Ishikawa (cell line): ENCODE results near the gene RAI14.

ENCODE experiments used
- CEBPB ChIP-seq: IDR thresholded peaks from 2 replicates; pipeline ENCODE4 v1.6.1; 2012
- CREB1 ChIP-seq: IDR thresholded peaks from 2 replicates; pipeline ENCODE4 v1.6.1; 2012; ENCODE audit warnings: low read depth
- EGR1 ChIP-seq: IDR thresholded peaks from 2 replicates; pipeline ENCODE4 v1.6.1; 2012
- EP300 ChIP-seq: IDR thresholded peaks from 2 replicates; pipeline ENCODE4 v1.6.1; 2012; ENCODE audit warnings: borderline replicate concordance
- FOXM1 ChIP-seq: IDR thresholded peaks from 2 replicates; pipeline ENCODE4 v1.6.1; 2012; ENCODE audit warnings: low read depth, borderline replicate concordance
- MAX ChIP-seq: IDR thresholded peaks from 2 replicates; pipeline ENCODE4 v1.6.1; 2012
- NFIC ChIP-seq: IDR thresholded peaks from 2 replicates; pipeline ENCODE4 v1.6.1; 2012
- RAD21 ChIP-seq: IDR thresholded peaks from 2 replicates; pipeline ENCODE4 v1.6.1; 2012; ENCODE audit warnings: low read depth
- REST ChIP-seq: IDR thresholded peaks from 2 replicates; pipeline ENCODE4 v1.6.1; 2012; ENCODE audit warnings: low read depth, mild to moderate bottlenecking
- TAF1 ChIP-seq: IDR thresholded peaks from 2 replicates; pipeline ENCODE4 v1.6.1; 2012; ENCODE audit warnings: low read depth, mild to moderate bottlenecking
- TCF12 ChIP-seq: IDR thresholded peaks from 2 replicates; pipeline ENCODE4 v1.6.1; 2012; ENCODE audit warnings: low read depth
- TEAD4 ChIP-seq: IDR thresholded peaks from 2 replicates; pipeline ENCODE4 v1.6.1; 2012
- YY1 ChIP-seq: IDR thresholded peaks from 2 replicates; pipeline ENCODE4 v1.6.1; 2012; ENCODE audit warnings: low read depth
- ZBTB7A ChIP-seq: IDR thresholded peaks from 2 replicates; pipeline ENCODE4 v1.6.1; 2012; ENCODE audit warnings: low read depth
- TF ChIP-seq, protein P1 (sequence below): IDR thresholded peaks from 2 replicates; pipeline ENCODE4 v1.6.1; 2012

Gene RAI14

DNA sequence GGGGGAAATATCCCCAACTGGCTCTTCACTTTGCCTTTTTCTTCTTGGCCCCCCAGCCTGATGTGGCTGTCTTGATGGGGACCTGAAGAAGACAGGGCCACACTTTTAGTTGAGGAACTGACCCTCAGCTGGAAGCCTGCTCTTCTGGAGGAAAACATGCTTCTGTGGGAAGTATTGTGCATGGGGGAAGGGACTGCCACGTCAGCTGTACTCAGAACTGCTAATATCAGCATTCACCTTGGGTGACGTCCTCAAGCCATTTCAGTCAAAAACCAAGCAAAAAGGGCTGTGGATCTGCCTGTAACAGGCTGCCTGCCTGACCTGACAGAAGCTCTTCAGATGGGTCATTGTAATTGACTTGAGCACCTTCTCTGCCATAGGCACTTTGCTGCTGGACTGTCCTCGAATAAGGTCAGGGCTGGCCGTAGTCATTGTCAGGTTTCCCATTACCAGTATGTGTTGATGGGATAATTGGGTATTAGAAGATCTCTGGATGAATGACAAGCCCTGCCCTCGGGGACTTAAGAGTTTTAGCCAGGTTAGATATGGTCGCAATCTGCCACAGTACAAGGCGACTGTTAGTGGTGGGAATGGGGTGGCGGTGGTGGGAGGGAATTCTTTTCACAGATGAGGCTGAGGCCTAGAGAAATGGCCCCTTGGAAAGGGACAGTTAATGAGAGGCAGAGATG lies 10.4 kb downstream of the RAI14 start:
- TF ChIP-seq ZBTB7A (no peak), CEBPB (no peak)
- TF ChIP-seq, protein P1, sequence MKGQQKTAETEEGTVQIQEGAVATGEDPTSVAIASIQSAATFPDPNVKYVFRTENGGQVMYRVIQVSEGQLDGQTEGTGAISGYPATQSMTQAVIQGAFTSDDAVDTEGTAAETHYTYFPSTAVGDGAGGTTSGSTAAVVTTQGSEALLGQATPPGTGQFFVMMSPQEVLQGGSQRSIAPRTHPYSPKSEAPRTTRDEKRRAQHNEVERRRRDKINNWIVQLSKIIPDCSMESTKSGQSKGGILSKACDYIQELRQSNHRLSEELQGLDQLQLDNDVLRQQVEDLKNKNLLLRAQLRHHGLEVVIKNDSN, result no peak

GRCh38 chr5:34667705-34668104 lies 11.6 kb downstream of the RAI14 start:
- no peak for TF ChIP-seq NFIC
- no peak for TF ChIP-seq EP300
- TF ChIP-seq CREB1, result no peak
- TF ChIP-seq CEBPB, result no peak
- no peak for TF ChIP-seq YY1
- TF ChIP-seq TAF1, result no peak
- no peak for TF ChIP-seq REST
- no peak for TF ChIP-seq MAX
- no peak for TF ChIP-seq TCF12
- no peak for TF ChIP-seq EGR1
- TF ChIP-seq ZBTB7A, result no peak
- TF ChIP-seq RAD21, result no peak
- TF ChIP-seq TEAD4, result no peak
- TF ChIP-seq, protein P1, result no peak
- TF ChIP-seq FOXM1, result no peak

DNA sequence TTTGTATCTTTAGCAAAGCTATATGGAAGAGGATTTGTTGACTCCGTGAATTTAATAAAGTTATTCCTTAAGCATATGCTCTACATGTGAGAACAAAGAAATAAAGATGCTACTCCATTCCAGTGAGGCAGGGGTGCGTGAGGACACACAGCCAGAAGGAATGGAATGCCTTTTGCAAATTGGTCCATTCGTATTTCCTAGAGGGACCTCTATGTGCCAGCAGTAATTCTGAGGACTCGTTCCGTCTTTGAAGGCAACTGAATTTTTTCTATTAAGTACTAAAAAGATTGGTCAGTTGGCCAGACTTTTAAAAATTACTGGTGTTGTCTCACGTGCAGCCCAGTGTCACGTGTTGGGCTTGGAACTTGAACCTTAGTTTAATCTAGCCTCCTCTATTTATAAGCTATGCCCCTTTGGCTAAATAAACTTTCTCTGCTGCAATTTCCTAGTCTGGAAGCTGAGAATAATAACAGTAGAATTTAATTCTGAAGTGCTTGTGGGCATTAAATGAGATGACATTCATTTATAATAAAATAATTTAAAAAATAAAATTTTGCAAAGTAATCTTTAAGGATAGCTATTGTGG lies 13.9 kb downstream of the RAI14 start:
- TF ChIP-seq REST (no peak), TAF1 (no peak), CEBPB (no peak), ZBTB7A (no peak), TCF12 (no peak)

DNA sequence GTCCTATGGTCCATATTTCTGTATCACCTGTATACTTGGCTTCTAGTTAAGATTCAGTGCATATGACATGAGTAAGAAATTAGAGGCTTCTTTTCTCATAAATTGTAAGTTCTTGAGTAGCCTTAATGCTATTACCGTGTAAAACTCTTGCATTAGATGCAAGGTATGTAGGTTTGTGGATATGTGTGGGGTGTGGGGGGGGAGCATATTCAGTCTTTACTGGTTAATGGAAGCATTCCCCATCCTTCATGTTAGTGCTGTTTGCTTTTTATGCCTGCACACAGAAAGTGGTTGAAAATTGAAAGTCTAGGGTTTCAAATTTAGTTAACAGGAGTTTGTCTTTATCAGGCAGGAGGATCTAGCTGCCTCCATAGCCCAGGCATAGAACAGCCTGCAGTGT lies 16.1 kb downstream of the RAI14 start:
- TF ChIP-seq CREB1 (no peak), RAD21 (no peak), TCF12 (no peak), MAX (no peak), ZBTB7A (no peak)

- TF ChIP-seq EGR1 (no peak), MAX (no peak), YY1 (no peak), CREB1 (no peak), TEAD4 (no peak), EP300 (no peak; the same call in 1 of the 2 replicates), REST (no peak), RAD21 (no peak), TAF1 (no peak)
Measured at GRCh38 chr5:34673463-34674125, 17.5 kb downstream of the RAI14 start.
